Measurements from ENCODE around the gene ALG3.

Gene ALG3

DNA sequence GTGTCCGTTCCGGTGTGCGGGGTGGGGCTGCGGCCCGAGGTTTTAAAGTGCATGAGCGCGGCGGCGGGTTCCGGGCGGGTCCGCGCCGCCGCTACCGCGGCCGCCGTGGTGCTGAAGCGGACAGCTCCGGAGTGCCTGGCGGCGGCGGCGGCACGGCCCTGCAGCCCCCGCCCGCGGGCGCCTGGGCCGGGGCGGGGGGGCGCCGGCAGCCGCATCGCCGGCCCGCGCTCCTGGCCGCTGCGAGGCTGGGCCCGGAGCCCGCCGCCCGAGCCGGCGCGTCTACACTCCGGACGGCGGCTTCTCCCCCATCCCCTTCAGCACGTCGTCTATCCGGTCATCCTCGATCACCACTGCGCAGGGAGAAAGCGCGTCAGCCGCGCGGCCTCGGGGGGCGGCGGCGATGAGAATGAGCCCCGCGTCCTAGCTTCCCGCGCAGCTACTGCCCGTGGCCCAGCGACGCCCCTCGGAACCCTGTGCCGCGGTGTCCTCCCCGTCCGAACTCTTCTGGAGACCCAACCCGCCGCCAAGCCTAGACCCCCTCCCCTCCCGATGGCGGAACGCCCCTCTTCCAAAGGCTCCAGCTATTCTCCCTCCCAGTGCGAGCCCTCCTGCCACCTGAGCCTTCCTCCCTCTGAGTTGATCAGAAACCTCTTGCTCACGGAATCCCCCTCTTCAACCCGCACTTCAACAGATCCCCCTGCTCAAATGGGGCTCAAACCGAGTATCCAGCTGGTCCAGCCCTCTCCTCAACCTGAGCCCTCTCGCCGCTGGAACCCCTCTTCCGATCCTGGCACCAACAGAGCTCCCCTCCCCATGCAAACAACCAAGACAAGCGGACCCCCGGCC, 11.3 kb upstream of the ALG3 start:
- DNase-seq (ENCODE audit: low spot score): peak; percentile 45

DNA sequence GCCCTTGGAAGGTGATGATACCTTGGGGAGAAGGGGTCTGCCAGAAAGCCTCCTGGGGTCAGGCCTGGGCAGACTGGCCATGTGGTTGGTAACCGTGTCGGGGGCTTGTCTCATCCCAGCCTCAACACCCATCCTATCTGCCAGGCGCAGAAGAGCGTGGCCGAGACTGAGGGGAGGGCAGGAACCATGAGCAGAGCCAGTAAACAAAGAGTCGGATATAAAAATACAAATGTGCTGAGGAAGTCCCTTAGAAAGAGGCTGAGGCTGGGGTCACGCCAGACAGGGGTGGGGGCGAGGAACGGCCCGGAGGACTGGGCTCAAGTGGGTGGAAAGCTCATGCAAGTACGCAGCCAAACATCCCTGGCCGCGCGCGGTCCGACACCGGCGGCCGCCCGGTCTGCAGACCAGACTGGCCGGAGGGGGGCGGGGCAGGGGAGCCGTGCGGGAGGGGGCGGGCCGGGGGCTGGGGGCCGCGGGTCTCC, 10.7 kb upstream of the ALG3 start:
- DNase-seq (ENCODE audit: low spot score): no peak

DNA sequence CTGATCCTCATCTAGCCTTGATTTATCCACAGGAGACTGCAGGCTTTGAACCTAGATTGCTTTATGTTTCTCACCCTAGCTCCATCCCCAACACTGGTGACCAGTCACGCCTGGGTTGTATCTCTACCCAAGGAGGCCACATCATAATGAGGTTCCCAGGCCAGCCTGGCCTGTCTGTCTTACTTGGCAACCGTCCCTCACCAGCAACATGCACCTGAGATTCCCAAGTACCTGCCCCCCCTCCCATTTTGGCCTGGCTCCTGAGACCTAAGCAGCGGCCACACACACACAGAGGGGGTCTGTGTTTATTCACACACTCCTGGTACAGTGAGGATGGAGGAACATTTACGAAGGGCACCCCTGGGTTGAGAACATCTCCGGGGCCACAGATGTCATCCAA, 10.2 kb upstream of the ALG3 start:
- DNase-seq (ENCODE audit: low spot score): no peak

DNA sequence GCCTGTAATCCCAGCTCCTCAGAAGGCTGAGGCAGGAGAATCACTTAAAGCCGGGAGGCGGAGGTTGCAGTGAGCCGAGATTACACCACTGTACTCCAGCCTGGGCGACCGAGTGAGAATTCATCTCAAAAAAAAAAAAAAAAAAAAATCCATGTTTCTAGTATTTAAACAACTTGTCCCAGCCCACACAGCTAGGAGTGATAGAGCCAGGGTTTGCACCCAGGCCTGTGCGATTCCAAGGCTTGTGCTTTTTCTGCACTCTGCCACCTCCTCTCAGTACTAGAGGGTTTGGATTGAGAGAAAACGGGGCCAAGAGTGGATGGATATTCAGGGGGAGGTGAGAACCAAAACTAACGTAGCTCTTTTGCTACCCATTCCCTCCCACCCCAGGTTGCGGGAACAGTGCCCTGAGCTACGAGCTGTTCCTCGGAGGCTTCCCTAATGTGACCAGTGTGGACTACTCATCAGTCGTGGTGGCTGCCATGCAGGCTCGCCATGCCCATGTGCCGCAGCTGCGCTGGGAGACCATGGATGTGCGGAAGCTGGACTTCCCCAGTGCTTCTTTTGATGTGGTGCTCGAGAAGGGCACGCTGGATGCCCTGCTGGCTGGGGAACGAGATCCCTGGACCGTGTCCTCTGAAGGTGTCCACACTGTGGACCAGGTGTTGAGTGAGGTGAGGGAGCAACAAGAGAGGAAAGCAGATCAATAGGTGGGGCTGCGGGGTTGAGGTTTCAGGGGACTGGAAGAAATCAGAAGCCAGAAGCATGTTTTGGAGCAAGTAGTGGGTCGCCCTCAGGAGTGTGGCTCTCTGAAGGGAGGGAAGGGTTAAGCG, 8.5 kb upstream of the ALG3 start:
- DNase-seq (ENCODE audit: low spot score): no peak

DNA sequence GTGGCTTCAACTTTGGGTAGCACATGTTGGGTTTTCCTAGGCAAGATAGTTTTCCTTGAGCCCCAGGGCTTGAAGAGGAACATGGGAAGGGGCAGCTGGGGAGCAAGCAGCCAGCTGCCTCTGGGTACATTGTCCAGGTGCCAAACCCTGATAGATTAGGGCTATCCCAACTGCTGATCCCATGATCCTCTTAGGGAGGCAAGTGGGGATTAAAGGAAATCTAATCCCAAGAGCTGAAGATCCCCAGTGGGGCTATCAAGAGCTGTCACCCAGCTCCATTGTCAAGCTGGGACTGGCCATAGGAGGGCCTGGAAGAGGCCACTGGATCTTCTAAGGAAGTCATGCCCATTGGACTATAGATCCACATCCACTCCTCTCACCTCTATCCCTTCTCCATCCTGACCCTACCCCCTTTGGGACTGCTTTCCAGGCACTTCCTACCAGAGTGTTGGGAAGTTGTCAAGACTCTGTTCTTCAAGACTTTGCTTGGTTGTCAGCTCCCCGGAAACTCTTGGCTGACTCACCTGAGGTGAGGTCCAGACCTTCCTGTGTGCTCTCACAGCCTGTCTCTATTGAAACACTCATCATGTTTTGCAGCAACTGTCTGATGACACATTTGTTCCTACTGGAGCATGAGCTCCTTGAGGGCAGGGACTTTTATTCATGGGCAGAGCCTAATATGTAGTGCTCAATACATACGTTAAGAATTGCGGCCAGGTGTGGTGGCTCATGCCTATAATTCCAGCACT, 6.7 kb upstream of the ALG3 start:
- DNase-seq (ENCODE audit: low spot score): peak; percentile 82

DNA sequence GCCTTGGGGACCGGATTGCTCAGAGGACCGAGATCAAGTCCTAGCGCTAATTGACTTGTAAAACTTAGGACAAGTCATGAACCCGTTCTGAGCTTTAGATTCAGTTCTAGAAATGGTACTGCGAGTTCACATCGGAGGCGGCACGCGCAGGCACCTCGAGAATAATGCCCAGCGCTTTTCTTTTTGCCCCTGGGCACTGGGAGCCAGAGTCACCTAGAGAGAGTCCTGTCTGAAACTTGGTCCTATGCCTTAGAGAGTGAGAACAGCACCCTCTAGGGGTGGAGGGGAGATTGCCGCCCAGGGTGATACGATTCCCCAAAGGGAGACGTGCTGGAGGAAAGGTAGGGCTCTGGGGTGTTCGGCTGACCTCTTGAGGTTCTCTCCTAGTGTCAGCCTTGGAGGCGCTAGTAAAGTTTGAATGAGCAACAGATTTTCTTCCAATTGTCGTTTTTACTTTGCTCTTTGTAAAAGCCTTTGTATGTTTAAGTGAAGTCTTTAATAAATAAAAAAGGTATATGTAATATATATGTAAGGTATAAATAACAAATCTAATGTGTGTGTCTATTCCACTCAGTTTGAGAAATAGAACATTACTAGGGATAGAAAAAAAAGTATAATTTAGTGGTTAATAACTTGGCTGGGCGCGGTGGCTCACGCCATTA, 1.5 kb upstream of the ALG3 start:
- DNase-seq (ENCODE audit: low spot score): peak; percentile 94

DNA sequence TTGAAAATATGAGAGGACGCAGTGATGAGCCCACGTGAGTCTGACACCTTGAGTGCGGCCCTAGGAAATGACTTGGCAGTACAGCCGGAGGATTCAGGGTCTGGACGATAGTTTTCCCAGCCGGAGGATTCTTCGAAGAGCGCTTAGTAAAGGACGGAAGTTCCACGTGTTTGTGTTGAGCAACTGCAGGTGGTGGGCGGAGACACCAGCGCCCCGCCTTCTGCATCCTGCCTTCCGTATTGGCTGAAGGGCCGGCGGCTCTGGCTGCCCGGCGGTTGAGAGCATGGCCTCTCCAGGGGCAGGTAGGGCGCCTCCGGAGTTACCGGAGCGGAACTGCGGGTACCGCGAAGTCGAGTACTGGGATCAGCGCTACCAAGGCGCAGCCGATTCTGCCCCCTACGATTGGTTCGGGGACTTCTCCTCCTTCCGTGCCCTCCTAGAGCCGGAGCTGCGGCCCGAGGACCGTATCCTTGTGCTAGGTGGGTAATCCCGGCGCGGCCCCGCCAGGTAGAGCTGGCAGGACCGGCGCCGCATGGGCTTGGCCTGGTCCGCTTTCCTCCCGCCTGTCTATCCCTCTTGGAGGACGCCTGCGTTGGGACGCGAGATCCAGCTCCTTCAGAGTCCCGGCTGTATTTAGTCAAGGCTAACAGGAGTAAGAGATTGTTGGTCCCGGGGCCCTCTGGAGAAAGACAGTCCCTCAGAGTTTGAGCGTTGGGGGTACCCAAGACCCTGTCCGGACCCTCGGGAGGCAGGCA, 827 bp upstream of the ALG3 start, which contains the start of gene EEF1AKMT4:
Gene EEF1AKMT4, plus strand, starts transcription at position 261 of the 755 bp plus-strand sequence. Its CDS starts 23 bp downstream, at position 284.
- DNase-seq (ENCODE audit: low spot score): peak; percentile 99

DNA sequence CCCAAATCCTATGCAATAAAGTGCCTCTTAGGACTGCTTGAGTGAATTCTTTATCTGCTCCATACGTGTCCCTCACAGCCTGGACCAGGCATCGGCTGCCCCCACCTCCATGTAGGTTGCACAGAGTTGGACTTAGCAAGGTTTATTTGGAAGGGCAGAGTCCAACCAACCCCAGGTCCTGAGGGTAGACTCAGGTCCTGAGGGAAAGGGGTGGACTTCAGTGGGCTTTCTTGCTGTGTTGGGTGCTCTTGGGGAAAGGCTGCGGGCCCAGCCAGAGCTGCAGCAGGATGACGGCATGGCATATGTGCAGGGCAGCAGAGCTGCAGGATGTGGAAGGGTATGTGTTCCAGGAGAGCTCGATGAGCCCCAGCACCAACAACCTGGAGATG, 6.5 kb downstream of the ALG3 start:
- no peak for DNase-seq (ENCODE audit: low spot score)

DNA sequence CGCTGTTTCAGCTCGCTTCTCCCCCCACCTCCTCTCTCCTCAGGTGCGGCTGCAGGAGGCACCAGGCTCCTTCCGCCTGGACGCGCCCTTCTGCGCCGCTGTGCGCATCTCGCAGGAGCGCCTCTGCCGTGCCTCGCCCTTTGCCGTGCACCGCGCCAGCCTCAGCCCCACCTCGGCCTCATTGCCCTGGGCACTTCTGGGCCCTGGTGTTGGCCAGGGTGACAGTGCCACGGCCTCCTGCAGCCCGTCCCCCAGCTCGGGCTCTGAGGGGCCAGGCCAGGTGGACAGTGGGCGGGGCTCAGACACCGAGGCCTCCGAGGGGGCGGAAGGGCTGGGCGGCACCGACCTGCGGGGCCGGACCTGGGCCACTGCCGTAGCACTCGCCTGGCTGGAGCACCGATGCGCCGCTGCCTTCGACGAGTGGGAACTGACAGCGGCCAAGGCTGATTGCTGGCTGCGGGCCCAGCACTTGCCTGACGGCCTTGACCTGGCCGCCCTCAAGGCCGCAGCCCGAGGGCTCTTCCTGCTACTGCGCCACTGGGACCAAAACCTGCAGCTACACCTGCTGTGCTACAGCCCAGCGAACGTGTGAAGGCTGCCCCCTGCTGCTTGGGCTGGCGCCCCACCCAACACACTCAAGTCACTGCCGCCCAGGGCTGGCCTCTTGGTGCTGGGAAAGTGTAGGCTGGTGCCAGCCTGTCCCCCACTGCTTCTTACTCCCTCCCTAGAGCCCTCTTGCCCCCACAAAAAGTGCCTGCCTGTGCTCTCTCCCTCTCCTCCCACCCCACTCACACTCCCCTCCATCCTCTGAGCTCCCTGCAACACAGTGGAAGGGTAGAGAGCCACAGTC, 7.1 kb downstream of the ALG3 start:
- DNase-seq (ENCODE audit: low spot score): no peak

DNA sequence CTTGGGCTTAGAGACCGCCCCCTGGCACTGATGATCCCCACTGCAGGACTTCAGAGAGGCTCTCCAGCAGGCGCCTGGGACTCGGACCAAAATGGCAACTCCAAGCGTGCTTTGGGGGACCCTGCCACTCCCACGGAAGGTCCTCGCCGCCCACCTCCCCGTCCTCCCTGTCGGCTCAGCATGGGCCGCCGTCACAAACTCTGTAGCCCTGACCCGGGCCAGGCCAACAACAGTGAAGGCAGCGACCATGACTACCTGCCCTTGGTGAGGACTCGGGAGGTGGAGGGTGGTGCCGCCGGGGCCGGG, 7.7 kb downstream of the ALG3 start:
- no peak for DNase-seq (ENCODE audit: low spot score)

DNA sequence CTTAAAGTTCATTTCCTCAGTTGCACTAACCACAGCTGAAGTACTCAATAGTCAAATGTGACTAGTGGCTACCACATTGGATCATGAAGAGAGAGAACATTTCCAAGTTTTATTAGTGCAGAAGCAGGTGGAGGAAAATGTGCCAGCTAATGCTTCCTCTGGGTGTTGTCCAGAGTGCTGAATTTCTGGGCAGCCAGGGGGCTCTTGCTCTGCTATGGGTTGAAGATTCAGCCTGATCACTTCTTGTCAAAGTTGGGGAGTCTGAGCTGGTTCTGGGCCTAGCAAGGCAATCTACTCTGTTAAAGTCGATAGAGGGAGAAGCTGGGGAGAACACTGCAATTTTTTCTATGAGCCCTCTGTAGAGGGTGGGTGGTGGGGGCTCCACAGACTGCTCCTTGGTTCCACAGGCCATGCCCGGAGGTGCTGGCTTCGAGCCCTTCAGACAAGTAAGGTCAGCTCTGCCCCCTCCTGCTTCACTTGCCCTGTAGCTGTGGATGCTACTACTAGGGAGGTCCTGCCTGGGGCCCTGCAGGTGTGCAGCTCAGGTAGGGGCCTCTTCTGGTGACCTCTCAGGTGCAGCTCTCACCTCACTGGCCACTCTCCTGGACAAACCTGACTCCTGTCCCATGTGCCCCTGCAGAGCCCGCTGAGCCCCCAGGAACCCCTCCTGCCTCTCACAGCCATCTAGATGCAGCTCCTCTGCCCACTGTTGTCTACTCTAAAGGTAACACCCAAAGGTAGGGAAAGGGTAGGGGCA, 8.2 kb downstream of the ALG3 start:
- peak; percentile 63 for DNase-seq (ENCODE audit: low spot score)

DNA sequence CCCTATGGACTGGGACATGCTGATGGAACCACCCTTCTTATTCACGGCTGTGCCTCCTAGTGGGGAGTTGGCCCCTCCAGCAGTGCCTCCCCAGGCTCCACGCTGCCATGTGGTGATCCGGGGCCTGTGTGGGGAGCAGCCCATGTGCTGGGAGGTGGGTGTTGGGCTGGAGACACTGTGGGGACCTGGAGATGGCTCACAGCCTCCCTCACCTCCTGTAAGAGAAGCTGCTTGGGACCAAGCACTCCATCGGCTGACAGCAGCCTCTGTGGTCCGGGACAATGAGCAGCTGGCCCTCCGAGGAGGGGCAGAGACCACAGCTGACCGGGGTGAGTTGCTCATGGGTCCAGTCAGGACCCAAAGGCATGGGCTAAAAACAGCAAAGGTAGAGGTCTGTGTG, 9.1 kb downstream of the ALG3 start:
- DNase-seq (ENCODE audit: low spot score): no peak

DNA sequence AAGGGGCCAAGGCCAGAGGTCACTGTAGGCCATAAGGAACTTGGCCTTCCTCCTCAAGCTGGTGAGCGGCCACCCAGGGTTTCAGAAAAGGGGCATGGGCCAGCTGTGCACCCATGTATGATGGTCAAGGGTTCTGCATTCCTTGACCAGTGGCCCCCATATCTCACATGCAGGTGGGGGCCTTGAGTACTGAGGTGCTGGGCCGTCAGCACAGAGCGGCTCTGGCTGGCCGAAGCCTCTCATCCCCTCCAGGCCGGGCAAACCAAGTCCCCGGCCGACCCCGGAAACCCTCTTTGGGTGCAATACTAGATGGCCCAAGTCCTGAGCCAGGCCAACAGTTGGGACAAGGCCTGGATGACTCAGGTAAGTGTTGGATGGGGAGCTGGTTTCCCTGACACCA, 9.5 kb downstream of the ALG3 start:
- DNase-seq (ENCODE audit: low spot score): no peak

DNA sequence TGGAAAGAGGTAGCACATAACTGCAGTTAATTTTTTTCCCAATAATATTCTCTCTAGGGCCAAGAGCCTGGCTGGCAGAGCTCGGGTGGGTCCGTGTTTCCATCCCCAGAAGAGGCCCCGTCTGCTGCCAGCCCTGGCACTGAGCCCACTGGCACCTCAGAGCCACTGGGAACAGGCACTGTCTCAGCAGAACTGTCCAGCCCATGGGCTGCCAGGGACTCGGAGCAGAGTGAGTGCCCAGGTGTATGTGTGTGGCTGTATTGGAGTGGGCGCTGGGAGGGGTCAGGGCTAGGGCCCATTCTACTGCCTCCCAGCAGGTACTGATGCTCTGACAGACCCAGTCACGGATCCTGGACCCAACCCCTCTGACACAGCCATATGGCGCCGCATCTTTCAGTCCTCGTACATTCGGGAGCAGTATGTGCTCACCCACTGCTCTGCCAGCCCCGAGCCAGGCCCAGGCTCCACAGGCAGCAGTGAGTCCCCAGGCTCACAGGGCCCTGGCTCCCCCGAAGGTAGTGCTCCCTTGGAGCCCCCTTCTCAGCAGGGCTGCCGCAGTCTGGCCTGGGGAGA, 10.4 kb downstream of the ALG3 start:
- DNase-seq (ENCODE audit: low spot score): no peak

DNA sequence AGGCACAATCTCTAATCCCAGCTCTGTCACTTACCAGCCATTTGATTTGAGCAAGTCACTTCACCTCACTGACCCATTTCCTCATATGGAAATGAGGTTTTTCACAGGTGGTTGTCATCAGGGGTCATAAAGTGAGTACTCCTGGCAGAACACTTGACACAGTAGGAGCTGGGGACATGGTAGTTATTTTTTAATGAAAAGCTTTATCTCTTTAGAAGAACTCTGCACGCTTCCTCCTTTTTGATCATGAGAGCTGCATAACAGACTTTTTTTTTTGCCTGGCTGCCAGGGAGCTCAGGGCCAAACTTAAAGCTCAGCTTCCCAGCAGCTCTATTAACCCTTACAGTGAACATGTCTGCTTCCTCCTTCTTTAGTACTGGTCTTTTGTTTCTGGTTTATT, 11.0 kb downstream of the ALG3 start:
- DNase-seq (ENCODE audit: low spot score): no peak

DNA sequence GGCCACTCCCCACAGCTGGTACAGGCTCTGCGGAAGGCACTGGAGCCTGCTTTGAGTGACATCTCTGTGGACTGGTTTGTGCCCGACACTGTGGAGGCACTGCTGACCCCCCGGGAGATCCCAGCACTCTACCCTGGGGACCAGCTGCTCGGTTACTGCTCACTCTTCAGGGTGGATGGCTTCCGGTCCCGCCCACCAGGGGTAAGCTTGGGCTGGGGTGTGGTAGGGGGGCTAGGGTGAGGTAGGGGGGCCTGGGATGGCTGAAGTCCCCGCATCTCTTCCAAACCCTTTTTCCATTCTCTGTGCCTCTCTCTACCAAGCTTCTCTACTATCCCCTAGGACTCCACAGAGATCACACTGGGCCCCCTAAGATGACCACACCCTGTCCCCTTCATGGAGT, 11.6 kb downstream of the ALG3 start:
- no peak for DNase-seq (ENCODE audit: low spot score)

DNA sequence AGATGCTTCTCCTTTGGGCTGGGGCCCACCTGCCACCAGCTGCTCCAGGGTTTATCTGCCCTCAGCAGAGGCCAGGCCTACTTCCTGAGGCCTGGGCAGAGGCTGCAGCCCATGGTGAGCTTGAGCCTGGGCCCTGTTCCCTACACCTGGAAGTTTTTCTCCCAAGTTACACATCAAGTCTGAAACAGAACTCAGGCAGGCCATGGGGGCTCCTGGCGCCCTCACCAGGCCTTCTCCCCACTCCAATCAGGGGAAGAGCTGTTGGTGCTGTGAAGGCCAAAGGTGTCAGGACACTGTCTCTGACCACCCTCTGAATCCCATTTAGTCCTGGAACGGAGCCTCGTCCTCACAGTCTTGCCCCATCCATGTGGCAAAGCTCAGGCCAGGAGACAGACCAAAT, 12.1 kb downstream of the ALG3 start:
- DNase-seq (ENCODE audit: low spot score): no peak

DNA sequence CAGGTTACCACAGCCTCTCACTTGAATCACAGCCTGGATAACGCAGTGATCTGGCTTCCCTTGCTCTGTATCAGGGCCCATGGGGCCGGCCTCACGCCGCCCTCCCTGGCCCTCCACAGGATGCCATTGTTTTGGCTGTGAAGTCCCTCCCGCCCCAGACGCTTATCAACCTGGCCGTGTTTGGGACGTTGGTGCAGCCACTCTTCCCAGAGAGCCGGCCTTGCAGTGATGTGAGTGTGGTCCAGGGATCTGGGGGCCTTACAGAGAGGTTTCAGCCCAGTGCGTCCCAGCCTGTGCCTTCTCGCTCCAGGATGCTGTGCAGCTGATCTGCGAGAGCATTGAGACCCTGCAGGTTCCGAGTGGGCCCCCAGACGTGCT, 12.7 kb downstream of the ALG3 start:
- no peak for DNase-seq (ENCODE audit: low spot score)

DNA sequence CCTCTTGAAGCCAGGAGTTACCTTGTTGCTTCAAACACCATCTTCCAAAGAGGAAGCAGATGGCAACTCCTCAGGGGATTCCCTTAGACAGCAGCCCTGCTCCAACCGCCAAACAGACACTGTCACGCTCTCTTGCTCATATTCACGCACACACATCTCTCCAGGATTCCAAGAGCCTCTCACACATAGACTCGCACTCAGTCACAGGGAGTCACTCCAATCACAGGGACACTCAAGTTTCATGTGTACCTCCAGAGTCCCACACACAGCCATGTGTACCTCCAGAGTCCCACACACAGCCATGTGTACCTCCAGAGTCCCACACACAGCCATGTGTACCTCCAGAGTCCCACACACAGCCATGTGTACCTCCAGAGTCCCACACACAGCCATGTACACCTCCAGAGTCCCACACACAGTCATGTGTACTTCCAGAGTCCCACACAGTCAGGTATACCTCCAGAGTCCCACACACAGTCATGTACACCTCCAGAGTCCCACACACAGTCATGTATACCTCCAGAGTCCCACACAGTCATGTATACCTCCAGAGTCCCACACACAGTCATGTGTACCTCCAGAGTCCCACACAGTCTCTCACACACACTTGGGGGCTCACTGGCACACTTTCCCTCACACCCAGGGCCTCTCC, 13.3 kb downstream of the ALG3 start:
- DNase-seq (ENCODE audit: low spot score): no peak
